ENCODE measurements around the gene RHOF. TPM values are rescaled to one million over a fixed set of nuclear protein-coding genes. Genes with fewer than 3 reads are reported as not detected.

RHOF gene
- total RNA-seq, 1 donor from 2014 or later = 16.5 TPM

GRCh38 chr12:121786440-121786825 is 7.1 kb downstream of the RHOF start:
- Histone ChIP-seq H3K27me3 (no peaks in the 10 kb centered on the region), H3K4me3 (no peak overlapping the region), H3K36me3 (no peaks in the 10 kb centered on the region), H3K9me3 (no peaks in the 10 kb centered on the region), H3K27ac (peak overlapping the region; percentile 66), H3K4me1 (peaks cover 48% of the 10 kb centered on the region)
- intact Hi-C loops (cut with DNase I) = no loop called here
- TF ChIP-seq POLR2A (IDR thresholded peaks at IDR 0.05) (no peak), CTCF (IDR thresholded peaks at IDR 0.05) (no peak), POLR2AphosphoS5 (IDR thresholded peaks at IDR 0.05; ENCODE audit: insufficient read depth in 1 of 2, low read depth in 1 of 2) (peak; percentile 50 to 75)
- no peak for DNase-seq (ENCODE audit: extremely low spot score in 2 of 2)

GRCh38 chr12:121784460-121784859 is 9.0 kb downstream of the RHOF start:
- Histone ChIP-seq H3K27me3 (no peaks in the 10 kb centered on the region), H3K4me1 (peaks cover 43% of the 10 kb centered on the region), H3K27ac (peak overlapping the region; percentile 71), H3K36me3 (no peaks in the 10 kb centered on the region), H3K9me3 (no peaks in the 10 kb centered on the region), H3K4me3 (no peak overlapping the region)
- intact Hi-C loops (cut with DNase I) = no loop called here
- TF ChIP-seq POLR2A (IDR thresholded peaks at IDR 0.05) = no peak
- no peak for TF ChIP-seq CTCF (IDR thresholded peaks at IDR 0.05)
- TF ChIP-seq POLR2AphosphoS5 (IDR thresholded peaks at IDR 0.05; ENCODE audit: insufficient read depth in 1 of 2, low read depth in 1 of 2) = peak in 1 of 2 donors; percentile 29
- no peak for DNase-seq (ENCODE audit: extremely low spot score in 2 of 2)

- Histone ChIP-seq H3K27me3 (no peaks in the 10 kb centered on the region), H3K4me1 (peaks cover 43% of the 10 kb centered on the region), H3K9me3 (no peaks in the 10 kb centered on the region), H3K4me3 (no peak overlapping the region), H3K27ac (peak overlapping the region; percentile 71), H3K36me3 (no peaks in the 10 kb centered on the region)
- no peak for DNase-seq (ENCODE audit: extremely low spot score in 2 of 2)
- TF ChIP-seq CTCF (IDR thresholded peaks at IDR 0.05) = no peak
- TF ChIP-seq POLR2AphosphoS5 (IDR thresholded peaks at IDR 0.05; ENCODE audit: insufficient read depth in 1 of 2, low read depth in 1 of 2) = no peak
- TF ChIP-seq POLR2A (IDR thresholded peaks at IDR 0.05) = no peak
- intact Hi-C loops (cut with DNase I) = no loop called here
These were observed 9.7 kb downstream of the RHOF start for GRCh38 chr12:121783766-121784165.

- Histone ChIP-seq H3K9me3 (no peaks in the 10 kb centered on the region), H3K4me1 (peaks cover 43% of the 10 kb centered on the region), H3K4me3 (no peak overlapping the region), H3K27me3 (no peaks in the 10 kb centered on the region), H3K36me3 (no peaks in the 10 kb centered on the region), H3K27ac (peak overlapping the region; percentile 74)
- no peak for DNase-seq (ENCODE audit: extremely low spot score in 2 of 2)
- TF ChIP-seq POLR2A (IDR thresholded peaks at IDR 0.05) (no peak), POLR2AphosphoS5 (IDR thresholded peaks at IDR 0.05; ENCODE audit: insufficient read depth in 1 of 2, low read depth in 1 of 2) (no peak), CTCF (IDR thresholded peaks at IDR 0.05) (no peak)
- intact Hi-C loops (cut with DNase I) = no loop called here
These were observed 11.2 kb downstream of the RHOF start for GRCh38 chr12:121781998-121782979.

GRCh38 chr12:121781484-121781997 is 11.9 kb downstream of the RHOF start:
- H3K36me3 ChIP-seq = no peaks in the 10 kb centered on the region
- H3K9me3 ChIP-seq = no peaks in the 10 kb centered on the region
- peaks cover 39% of the 10 kb centered on the region for H3K4me1 ChIP-seq
- TF ChIP-seq CTCF (IDR thresholded peaks at IDR 0.05) (no peak), POLR2A (IDR thresholded peaks at IDR 0.05) (no peak), POLR2AphosphoS5 (IDR thresholded peaks at IDR 0.05; ENCODE audit: insufficient read depth in 1 of 2, low read depth in 1 of 2) (peak in 1 of 2 donors; percentile 29)
- H3K27ac ChIP-seq = peak overlapping the region; percentile 74
- H3K27me3 ChIP-seq = no peaks in the 10 kb centered on the region
- DNase-seq (ENCODE audit: extremely low spot score in 2 of 2) = no peak
- intact Hi-C loops (cut with DNase I) = no loop called here
- no peak overlapping the region for H3K4me3 ChIP-seq

Measured in vagina (tissue), 2 donors.